ENCODE data around the gene LRRC30.

LRRC30 gene

GRCh38 chr18:7242926-7243325 is 12.0 kb downstream of the LRRC30 start:
- no peak for DNase-seq

GRCh38 chr18:7248877-7249276 is 18.0 kb downstream of the LRRC30 start:
- no peak for DNase-seq

DNA sequence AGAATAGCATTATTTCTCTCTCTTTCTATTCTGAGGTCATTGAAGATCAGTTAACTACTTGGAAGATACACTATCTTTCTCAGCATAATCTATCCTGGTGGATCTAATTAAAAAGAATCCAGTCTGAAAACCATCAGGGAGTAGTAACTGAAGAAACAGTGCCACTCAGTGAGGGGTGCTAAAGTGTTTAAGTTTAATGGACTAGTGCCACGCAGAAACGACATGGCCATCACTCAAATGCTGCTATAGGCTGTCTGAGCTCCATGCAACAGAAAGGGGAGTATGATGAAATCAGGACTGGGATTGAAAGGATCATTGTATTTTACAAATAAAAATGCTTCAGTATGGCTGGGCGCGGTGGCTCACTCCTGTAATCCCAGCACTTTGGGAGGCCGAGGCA is 23.3 kb downstream of the LRRC30 start:
- DNase-seq = no peak

- DNase-seq = no peak
These were observed 24.2 kb downstream of the LRRC30 start for GRCh38 chr18:7255054-7255453.

DNA sequence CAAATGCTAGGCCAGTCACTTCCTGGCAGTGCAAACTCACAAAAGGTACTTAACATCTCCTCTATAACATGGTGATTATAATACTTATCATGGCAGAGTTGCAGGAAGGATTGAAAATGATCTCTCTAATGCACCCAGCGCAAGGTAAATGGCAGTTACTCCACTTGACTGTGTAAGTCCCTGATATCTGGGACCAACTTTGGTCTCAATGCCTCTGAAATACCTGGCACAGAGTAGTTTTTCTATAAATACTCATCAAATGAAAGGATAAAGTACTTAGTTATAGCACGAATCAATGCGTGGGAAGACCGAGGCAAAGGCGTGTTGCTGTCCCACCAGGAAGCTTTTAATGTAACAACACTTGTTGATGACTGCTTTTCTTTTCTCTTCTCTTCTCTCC is 24.8 kb downstream of the LRRC30 start:
- no peak for DNase-seq

DNA sequence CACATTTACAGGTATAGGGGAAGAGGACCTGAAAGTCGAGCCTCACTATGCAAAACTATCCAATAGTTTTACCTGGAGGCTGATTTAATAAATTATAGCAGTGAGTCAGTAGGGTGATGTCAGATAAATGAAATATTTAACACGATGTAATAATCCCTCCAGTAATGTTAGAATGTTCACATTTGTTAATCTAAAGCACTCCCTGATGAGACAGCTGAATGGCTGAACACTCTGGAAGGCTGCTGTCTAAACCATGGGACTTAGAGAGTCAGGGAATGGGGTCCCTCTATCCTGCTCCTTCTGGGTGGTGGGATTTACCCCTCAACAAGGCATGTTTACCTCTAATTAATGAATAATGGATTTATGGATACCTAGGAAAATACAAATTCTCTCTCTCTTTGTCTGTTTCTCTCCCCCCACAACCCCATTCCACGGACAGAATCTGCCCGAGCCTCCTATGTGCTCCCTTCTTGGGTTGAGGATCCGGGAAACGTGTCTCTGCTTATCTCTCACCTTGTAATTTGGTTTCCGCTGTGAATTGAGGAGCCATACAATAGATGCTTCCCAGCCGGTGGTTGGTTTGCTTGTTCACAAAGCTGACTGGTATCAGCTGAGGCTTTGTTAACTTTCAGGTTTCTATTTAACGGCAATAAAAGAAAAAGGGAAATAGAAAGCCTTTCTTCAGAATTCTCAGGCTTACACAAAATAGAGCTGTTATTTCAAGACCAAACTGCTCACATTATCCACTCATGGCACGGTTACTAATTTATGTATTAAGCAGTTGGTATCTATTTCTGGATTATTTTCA is 25.9 kb downstream of the LRRC30 start:
- DNase-seq = no peak

DNA sequence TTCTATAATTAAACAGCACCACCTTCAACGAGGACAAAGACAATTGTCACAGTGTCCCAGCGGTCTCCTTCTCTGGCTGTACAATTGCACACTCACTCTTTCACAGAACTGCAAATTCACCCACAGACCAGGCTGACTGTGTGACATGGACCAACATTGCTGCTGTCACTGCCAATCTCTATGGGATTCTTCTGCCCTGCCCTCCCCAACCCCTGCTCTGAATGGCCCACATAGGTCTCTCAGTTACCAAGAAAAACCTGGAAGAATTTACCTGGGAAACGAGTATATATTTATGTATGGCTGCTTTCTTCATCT is 26.5 kb downstream of the LRRC30 start:
- DNase-seq = no peak

DNA sequence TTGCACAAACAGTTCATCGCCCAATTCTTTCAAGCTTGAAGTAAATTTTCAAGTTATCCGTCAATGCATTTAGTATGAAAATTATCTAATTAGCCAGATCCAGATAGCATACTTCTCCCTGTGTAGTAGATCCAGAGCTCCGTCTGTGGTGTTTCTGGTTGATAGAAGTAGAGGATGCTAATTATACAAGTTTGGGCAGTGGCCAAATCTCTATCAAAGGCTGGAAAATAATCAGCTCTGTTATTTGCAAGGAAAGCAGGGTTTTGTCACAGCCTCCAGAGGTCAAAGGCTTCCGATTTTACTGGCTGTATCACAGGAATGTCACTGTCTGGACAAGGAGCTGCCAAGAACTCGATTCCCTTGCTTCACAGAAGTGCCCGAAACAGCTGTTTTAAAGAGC is 28.6 kb downstream of the LRRC30 start:
- peak; percentile 52 for DNase-seq

GRCh38 chr18:7261199-7261598 is 30.3 kb downstream of the LRRC30 start:
- DNase-seq = no peak

DNA sequence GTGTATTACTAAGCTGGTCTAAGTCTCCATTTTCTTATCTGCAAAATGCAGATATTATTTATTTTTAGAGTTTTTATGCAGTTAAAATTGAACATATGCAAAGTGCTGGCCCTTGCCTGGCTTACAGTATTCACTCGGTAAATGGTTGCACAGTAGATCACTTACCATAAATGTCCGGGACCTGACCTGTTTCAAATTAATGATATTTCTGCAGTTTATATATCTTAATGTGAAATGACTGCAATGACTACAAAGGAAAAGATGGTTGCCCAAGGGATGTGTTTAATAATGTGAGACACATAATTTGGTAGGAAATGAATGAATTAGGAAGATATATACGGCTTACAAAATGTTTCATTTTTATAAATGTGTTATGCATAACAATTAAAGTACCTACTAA is 37.1 kb downstream of the LRRC30 start:
- DNase-seq = no peak

DNA sequence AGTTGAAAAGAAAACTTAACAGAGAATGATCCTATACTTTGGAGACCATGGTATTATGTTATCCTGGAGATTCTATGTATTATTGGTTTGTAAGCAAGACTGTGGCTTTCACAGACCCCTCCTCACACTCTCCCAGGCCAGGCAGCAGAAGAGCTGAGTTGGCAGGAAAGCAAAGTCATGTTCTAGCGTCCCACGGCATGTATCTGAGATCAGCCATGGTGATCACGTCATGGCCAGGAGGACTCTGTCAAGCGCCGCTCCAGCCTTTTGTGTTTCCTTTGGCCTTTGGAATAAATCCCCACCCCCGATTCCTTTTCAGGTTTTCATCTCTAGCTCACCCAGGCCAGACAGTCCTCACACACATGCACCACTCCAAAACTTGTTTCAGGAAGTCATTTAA is 39.1 kb downstream of the LRRC30 start:
- DNase-seq = no peak

DNA sequence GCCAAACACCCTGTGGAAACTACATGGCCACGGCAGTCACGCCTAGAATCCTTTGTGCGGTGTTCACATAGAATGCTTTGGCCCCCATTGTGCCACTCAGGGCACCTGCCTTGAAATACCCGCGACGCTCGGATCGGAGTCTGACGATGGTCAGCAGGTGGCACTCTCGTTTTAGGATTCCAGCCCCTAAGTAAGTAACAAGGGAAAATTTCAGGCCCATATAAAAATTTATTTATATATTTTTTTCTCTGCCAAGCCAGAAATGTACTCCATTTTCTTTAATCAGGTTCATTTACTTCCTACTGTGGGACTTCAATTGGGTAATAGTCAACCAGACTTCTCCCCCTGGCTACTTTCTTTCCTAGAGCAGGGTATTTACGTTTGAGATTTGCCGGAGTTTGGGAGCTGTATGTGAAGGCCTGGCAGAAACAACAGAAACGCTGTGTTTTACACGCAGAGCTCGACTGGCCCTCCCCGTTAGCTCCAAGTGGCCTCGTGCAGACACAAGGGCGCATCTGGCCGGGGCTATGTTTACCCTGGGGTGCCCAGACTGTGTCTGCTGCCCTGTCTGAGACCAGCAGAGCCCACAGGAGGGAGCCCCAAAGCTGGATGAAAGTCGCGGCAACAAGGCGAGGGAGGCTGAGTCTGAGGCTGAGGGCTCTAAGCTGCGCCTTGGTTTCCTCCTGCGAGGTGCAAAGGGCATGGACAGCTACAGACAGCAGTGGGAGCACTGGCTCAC is 41.6 kb downstream of the LRRC30 start:
- DNase-seq = no peak

DNA sequence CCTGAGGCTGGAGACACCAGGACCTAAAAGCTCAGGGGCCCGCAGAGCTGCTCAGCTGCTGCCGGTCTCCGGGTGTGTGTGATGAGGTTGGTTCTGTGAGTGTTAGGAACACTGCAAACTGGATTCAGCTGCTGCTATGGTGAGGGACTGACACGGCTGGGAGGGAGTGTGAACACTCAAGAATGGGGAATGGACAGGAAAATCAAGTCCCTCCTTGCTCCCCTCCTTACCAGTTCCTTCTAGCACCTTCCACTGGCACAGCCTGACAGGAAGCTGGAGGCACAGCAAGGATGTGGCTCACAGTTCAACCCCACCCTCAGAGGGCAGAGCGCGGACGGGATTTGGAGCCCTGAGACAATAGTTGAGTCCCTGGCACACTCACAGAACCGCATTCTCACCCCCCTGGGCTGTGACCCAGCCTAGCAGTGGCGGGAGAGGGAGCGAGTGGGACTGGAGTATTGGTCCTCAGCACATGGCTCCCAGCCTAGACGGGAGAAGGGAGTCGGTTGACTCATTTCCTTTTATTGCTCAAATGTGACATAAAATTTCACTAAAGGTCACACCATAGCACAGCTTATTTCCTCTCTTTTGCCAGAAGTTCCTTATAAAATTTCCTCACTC is 42.5 kb downstream of the LRRC30 start:
- DNase-seq = no peak

- DNase-seq = no peak
These were observed 50.7 kb downstream of the LRRC30 start for GRCh38 chr18:7281579-7281978.
